ENCODE results near the gene NTRK1.
A peak's percentile ranks its signal among the peaks of the same experiment; 100 is the strongest.

NTRK1 gene

GRCh38 chr1:156860628-156861423 is at the start of gene NTRK1:
TSS of gene NTRK1 (plus strand) at chr1:156860865. CDS start at chr1:156860935, 70 bp downstream.
- no peak for DNase-seq

DNA sequence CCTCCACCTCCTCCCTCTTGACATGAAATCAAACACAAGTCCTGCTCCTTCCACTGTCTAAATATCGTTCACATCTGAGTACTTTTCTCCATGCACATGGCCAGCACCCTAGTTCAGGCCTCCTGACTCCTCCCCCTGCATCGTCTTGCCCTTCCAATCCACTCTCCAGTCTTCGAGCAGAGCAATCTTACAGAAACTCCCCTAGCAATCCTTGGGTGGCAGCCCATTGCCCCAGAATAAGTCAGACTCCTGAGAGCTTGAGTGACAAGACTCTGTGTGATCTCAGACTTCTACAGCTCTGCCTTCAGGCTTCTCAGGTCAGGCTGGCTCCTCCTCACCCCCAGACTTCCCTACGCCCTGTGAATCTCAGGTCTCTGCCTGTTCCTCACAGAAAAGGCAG is 49.5 kb upstream of the NTRK1 start:
- no peak for DNase-seq

GRCh38 chr1:156812293-156812990 is 48.2 kb upstream of the NTRK1 start:
- DNase-seq = no peak

DNA sequence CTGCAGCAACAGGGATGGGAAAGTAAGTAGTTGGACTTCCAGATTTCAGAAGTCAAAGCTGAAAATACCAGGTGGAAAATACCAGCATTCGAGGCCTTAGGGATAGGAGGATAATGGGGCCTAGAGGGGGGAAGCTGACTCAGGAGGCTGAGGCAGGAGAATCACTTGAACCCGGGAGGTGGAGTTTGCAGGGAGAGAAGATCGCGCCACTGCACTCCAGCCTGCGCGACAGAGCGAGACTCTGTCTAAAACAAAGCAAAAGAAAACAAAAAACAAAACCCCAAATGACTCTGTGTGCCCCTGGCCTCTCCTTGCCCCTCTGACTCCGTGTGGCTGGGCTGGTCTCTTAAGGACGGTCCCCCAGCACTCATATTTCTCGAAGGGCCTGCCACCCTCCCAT is 47.4 kb upstream of the NTRK1 start:
- no peak for DNase-seq

GRCh38 chr1:156813750-156814570 is 46.7 kb upstream of the NTRK1 start:
- no peak for DNase-seq

- DNase-seq = no peak
Measured at GRCh38 chr1:156814571-156815260, 45.9 kb upstream of the NTRK1 start.

- no peak for DNase-seq
Measured at GRCh38 chr1:156815307-156815826, 45.3 kb upstream of the NTRK1 start.

DNA sequence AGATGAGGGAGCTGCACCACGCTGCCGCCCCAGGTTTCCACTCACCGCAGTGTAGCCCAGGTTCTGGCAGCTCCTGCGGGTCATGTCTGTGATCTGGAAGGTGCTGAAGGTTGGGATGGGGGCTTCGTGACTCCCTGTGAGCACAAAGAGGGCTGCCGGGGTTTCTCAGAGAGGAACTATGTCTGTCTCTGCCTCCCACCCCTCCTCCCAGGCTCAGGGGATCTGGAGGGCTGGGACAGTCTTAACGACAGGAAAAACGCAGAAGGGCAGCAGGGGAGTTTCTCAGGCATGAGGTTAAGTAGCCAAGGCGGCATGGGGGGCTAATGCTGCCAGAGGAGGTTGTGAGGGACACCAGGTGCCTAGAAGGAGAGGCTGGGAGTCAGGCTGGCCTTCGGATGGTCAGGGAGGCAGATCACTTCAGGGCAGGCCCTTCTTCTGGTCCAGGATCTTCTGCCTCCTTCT is 44.7 kb upstream of the NTRK1 start:
- no peak for DNase-seq

GRCh38 chr1:156816561-156817328 is 43.9 kb upstream of the NTRK1 start, which contains the start of gene SH2D2A:
TSS of gene SH2D2A (minus strand) at chr1:156816848. CDS start at chr1:156816708, 140 bp downstream.
- peak; percentile 68 for DNase-seq

GRCh38 chr1:156821801-156822200 is 38.9 kb upstream of the NTRK1 start:
- no peak for DNase-seq

- DNase-seq = no peak
Measured at GRCh38 chr1:156822680-156823079, 38.0 kb upstream of the NTRK1 start.

DNA sequence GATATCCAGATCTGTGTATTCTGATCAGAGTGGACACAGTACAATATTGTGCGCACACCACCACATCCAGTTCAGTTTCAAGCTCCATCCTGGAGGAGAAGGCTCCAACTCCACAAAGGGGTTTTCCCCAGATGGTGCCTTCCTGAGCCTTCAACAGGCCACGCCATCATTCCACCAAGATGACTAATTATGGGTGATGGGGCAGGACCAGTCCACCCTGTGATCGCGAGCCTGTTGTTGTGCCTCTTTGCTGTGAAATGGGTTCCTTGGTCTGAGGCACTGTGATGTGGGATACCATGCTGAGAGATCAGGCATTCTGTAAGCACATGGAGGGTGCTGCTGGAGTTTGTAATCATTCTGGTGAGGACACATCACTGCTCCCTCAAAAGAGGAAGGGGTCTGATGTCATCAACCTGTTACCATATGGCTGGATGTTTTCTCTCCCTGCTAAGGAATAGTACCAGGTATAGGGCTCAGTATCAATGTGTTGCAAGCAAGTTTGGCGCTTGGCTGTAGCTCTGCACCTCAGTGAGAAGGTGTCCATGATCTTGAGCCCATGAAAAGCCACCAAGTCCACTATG is 37.4 kb upstream of the NTRK1 start:
- no peak for DNase-seq

GRCh38 chr1:156826630-156827029 is 34.0 kb upstream of the NTRK1 start:
- no peak for DNase-seq

- no peak for DNase-seq
Measured at GRCh38 chr1:156828400-156829124, 32.1 kb upstream of the NTRK1 start.

GRCh38 chr1:156832434-156832833 is 28.2 kb upstream of the NTRK1 start:
- DNase-seq = no peak

- DNase-seq = no peak
Measured at GRCh38 chr1:156833603-156834002, 27.1 kb upstream of the NTRK1 start.

GRCh38 chr1:156834322-156834721 is 26.3 kb upstream of the NTRK1 start:
- no peak for DNase-seq

GRCh38 chr1:156836041-156836654 is 24.5 kb upstream of the NTRK1 start:
- no peak for DNase-seq

GRCh38 chr1:156836892-156837291 is 23.8 kb upstream of the NTRK1 start:
- DNase-seq = no peak

DNA sequence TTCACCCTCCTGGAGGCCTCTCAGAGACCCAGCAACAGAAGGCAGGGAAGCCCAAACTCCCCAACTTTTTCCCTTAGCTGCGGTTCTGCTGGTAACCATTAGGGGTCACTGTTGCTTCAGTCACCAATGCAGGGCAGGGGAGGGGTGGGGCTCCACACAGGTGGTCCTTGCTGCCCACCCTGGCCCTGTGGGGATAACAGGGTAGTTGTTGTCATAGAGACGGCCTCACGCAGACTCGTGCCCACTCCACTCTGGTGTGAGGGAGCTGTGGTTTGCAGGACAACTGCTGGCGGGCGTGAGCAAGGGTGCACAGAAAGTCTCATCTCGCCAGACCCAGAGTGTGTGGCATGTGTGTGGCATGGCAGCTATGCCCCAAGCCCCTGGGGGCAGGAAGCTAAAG is 21.7 kb upstream of the NTRK1 start:
- no peak for DNase-seq

All from KG1 (cell line).